OCI-LY3 (cell line): ENCODE measurements around the gene OSTN.

Experiments used
- EZH2phosphoT487 ChIP-seq: fragments of 200-600 bp; shearing (Covaris generic); IDR thresholded peaks from 2 replicates; pipeline ENCODE4 v1.6.1; 2018; ENCODE audit warnings: antibody characterized with exemption, mixed run types, low read depth
- TF ChIP-seq, protein P1 (sequence below): fragments of 200-600, 300-600 bp; sonication (generic); IDR thresholded peaks from 2 replicates; pipeline ENCODE4 v1.5.1; 2014; ENCODE audit warnings: antibody characterized with exemption, low read length, low read depth

DNA sequence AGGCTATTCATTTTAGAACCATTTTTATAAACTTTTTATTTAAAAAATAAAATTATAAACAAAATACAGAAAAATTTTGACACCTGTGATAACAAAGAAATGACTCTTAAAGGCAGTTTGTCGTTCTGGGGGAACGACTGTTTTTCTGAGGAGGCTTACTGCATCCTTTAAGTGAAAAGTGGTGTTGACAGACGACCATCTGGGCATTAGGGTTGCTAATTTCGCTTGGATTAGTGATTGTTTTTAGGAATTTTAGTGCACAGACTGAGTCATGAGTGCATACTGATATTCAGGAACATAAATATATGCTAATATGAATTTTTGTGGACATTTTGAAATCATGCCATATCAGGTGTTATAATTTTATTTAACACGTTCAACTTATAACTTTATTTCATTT lies 28.5 kb downstream of the OSTN start:
- TF ChIP-seq, protein P1, sequence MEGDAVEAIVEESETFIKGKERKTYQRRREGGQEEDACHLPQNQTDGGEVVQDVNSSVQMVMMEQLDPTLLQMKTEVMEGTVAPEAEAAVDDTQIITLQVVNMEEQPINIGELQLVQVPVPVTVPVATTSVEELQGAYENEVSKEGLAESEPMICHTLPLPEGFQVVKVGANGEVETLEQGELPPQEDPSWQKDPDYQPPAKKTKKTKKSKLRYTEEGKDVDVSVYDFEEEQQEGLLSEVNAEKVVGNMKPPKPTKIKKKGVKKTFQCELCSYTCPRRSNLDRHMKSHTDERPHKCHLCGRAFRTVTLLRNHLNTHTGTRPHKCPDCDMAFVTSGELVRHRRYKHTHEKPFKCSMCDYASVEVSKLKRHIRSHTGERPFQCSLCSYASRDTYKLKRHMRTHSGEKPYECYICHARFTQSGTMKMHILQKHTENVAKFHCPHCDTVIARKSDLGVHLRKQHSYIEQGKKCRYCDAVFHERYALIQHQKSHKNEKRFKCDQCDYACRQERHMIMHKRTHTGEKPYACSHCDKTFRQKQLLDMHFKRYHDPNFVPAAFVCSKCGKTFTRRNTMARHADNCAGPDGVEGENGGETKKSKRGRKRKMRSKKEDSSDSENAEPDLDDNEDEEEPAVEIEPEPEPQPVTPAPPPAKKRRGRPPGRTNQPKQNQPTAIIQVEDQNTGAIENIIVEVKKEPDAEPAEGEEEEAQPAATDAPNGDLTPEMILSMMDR = no peak
- TF ChIP-seq EZH2phosphoT487 = no peak
